ENCODE data around the gene OR5B17. TPM values are rescaled to one million over a fixed set of nuclear protein-coding genes. Genes with fewer than 3 reads are reported as not detected.

The OR5B17 gene
- not detected in 2 replicates for total RNA-seq

DNA sequence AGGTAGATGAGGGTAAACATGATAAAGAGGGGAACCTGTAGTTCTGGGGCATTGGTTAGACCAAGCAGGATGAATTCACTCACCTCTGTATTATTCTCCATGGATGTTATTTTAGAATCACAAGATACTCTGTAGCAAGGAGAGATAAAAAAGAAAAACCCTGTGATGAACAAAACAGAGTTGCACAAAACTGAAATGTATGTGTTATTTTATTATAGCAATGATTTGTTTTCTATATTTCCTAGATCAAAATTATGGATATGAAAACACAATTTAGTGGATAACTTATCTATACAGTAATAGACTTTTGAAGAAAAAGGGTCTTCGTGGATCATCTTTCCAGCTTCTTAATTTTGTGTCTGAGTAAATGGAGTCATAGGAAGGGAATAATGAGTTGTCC is at the start of gene OR5B17:
Gene OR5B17 (minus strand): TSS at position 101 of the 400 bp plus-strand sequence. CDS start 0 bp downstream, at position 101.

DNA sequence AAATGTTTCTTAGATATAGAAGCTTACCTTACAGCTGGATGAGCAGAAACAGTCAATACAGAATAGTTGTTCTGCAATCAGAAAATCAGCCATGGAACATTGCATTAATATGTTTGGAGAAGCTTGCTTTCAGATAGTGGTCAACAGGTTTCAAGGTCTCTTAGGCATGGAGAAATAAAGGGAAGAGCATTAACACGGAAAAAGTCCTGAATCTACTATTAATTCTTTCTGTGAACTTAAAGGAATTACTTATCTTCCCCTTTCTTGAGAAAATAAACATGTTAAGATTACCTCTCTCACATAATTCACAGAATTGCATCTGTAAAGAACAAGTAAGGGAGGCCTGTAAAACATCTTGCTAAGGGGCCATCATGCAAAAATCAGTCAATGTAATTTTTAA is 47.9 kb upstream of the OR5B17 start, which contains the start of gene OR5B3:
Gene OR5B3 (minus strand): TSS at position 101 of the 400 bp plus-strand sequence. CDS start 3,465 bp downstream, outside the sequence.

Other genes starting within 250 kb of the OR5B17 start
- not detected in 2 replicates for gene OR9I1, start 233.5 kb downstream of the OR5B17 start, total RNA-seq
- gene OR9Q2, start 170.0 kb downstream of the OR5B17 start, total RNA-seq, result not detected in 2 replicates
- not detected in 2 replicates for gene OR1S2, start 154.9 kb downstream of the OR5B17 start, total RNA-seq
- not detected in 2 replicates for gene OR1S1, start 146.3 kb downstream of the OR5B17 start, total RNA-seq
- gene OR10Q1, start 130.2 kb downstream of the OR5B17 start, total RNA-seq, result not detected in 2 replicates
- under 0.01 TPM in 1 of 2 replicates, not detected in the other for gene OR10W1, start 90.8 kb downstream of the OR5B17 start, total RNA-seq
- gene OR5B3, start 47.8 kb upstream of the OR5B17 start, total RNA-seq, result not detected in 2 replicates
- gene OR5B2, start 69.1 kb upstream of the OR5B17 start, total RNA-seq, result not detected in 2 replicates
- gene OR5B12, start 83.2 kb upstream of the OR5B17 start, total RNA-seq, result not detected in 2 replicates
- not detected in 2 replicates for gene OR5B21, start 149.0 kb upstream of the OR5B17 start, total RNA-seq
- 1.9 and 3.7 TPM in 2 replicates for gene LPXN, start 216.8 kb upstream of the OR5B17 start, total RNA-seq
- 29.6 and 45.2 TPM in 2 replicates for gene ZFP91, start 220.0 kb upstream of the OR5B17 start, total RNA-seq

Data from bladder microvascular endothelial cell (primary cell).